Lung (tissue), 12 donors: Measurements from ENCODE around the gene C1orf105. TPM values are rescaled to one million over a fixed set of nuclear protein-coding genes. Genes with fewer than 3 reads are reported as not detected.

Experiments used
- ATAC-seq: fragments of 200-7000 bp; cut with Tn5 transposase; one replicate; pipeline ENCODE4 v1.9.1; 2020; ENCODE audit warnings: moderate number of reproducible peaks; ENCODE audit not compliant: insufficient read depth, low FRiP score
- DNase-seq, 3 donors: peaks; one replicate each; pipeline ENCODE4 v3.0.0-alpha.2; 2013 to 2017
- H3K27ac ChIP-seq, 2 donors: one replicate each; pipeline ENCODE4 v1.5.1; 2013; ENCODE audit warnings: mild to moderate bottlenecking in 2 of 2, moderate library complexity in 2 of 2, control low read depth in 1 of 2, inconsistent platforms in 1 of 2, low read depth in 1 of 2, low read length in 1 of 2
- H3K27me3 ChIP-seq, 3 donors: one replicate each; pipeline ENCODE4 v1.5.1; 2013; ENCODE audit warnings: low read length in 2 of 3; ENCODE audit not compliant: control insufficient read depth in 3 of 3, insufficient read depth in 3 of 3
- H3K36me3 ChIP-seq, 4 donors: one replicate each; pipeline ENCODE4 v1.5.1; 2013; ENCODE audit warnings: low read length in 4 of 4, mild to moderate bottlenecking in 1 of 4, moderate library complexity in 1 of 4; ENCODE audit not compliant: control insufficient read depth in 4 of 4, insufficient read depth in 4 of 4
- H3K4me1 ChIP-seq, 5 donors: one replicate each; pipeline ENCODE4 v1.5.1; 2013; ENCODE audit warnings: low read length in 5 of 5, mild to moderate bottlenecking in 2 of 5, moderate library complexity in 1 of 5; ENCODE audit not compliant: control insufficient read depth in 5 of 5, insufficient read depth in 5 of 5
- H3K4me3 ChIP-seq: one replicate; pipeline ENCODE4 v1.5.1; 2013; ENCODE audit warnings: mild to moderate bottlenecking, control low read depth, moderate library complexity
- H3K9ac ChIP-seq, 2 donors: one replicate each; pipeline ENCODE4 v1.5.1; 2013; ENCODE audit warnings: low read length in 2 of 2, control low read depth in 1 of 2; ENCODE audit not compliant: insufficient read depth in 1 of 2
- H3K9me3 ChIP-seq, 4 donors: one replicate each; pipeline ENCODE4 v1.5.1; 2013; ENCODE audit warnings: low read length in 3 of 4, mild to moderate bottlenecking in 1 of 4, moderate library complexity in 1 of 4; ENCODE audit not compliant: control insufficient read depth in 4 of 4, insufficient read depth in 3 of 4
- CTCF ChIP-seq: IDR thresholded peaks from 2 replicates; pipeline ENCODE4 v1.5.1; 2012; ENCODE audit warnings: mild to moderate bottlenecking; ENCODE audit errors: control extremely low read depth, extremely low read depth
- WGBS, 2 donors: extraction: QIAGEN DNeasy Blood & Tissue Kit; methylation state at CpG; one replicate each; pipeline ENCODE4 v1.1.7; 2013; 5-methylcytosine and 5-hydroxymethylcytosine counted together
- polyA plus RNA-seq, 2 donors: library from polyadenylated mRNA; stranded (reverse); fragments of 200-250 nt; gene quantifications; one replicate each; pipeline ENCODE4 v1.2.1, GENCODE V29; 2013
- total RNA-seq, 2 donors: library from RNA; depleted of rRNA in 1 of 2; stranded (reverse); fragments of >200 nt in 1 of 2; gene quantifications; one replicate each; pipeline ENCODE4 v1.2.1, GENCODE V29; 2014 to 2021
- donor health status: control.
- donor health status: control.
- donor health status: Bipolar disorder and iron deficiency.
- donor health status: healthy.
- donor health status: DM: yes; HTN: yes; CAD: no.

Gene C1orf105
- total and polyA plus RNA-seq, 4 donors: not detected

DNA sequence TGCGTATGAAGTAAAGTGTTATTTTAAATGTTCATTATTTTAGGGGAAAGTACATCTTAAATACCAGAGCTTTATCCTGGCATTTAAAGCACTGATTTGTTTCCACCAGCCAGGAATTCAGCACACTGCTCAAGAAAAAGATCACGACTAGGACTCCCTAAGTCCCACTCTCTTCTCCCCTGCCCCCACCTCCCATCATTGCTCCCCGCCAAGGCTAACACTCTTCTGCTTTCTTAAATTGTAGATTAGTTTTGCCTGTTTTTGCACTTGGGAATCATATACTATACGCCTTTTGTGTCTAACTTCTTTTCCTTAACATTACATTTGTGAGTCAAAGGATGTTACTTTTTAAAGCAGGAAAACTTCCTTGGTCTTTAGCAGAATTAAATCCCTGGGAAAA lies 37.5 kb upstream of the C1orf105 start:
- no peak overlapping the region for H3K9ac ChIP-seq
- H3K4me3 ChIP-seq: no peak overlapping the region
- TF ChIP-seq CTCF: no peak

DNA sequence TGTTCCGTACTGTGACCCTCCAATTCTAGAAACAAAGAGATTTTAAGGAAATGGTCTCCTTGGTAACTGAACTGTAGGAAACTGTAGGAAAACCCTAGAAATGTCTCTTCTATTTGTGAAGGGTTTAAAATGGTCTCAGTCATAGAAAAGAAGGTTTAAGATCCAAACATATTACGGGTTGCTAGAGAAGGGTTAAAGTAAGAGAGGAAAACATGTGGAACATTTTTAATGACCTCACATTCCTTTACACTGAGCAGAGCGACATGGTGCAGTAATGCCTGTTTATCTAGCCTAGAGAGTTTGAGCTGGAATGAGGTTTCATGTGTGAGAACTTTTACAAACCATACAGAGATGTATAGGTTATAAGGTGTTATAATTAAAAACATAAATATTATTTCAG lies 36.9 kb upstream of the C1orf105 start:
- Histone ChIP-seq H3K36me3 (peaks cover 0 to 2% (median 0%) of the 10 kb centered on the region in 4 donors), H3K9me3 (no peaks in the 10 kb centered on the region), H3K4me3 (no peak overlapping the region), H3K9ac (no peak overlapping the region), H3K27ac (no peak overlapping the region), H3K4me1 (peaks cover 0 to 47% (median 7%) of the 10 kb centered on the region in 5 donors), H3K27me3 (no peaks in the 10 kb centered on the region)
- TF ChIP-seq CTCF: no peak
- peak; percentile 18 to 78 (median 78) for DNase-seq
- ATAC-seq: no peak
- WGBS, 2 donors: 51 to 56% methylated on average over 3 of the region's 3 CpGs

More for the DNA sequence above, 37.5 kb upstream of the C1orf105 start:
- H3K27me3 ChIP-seq: no peaks in the 10 kb centered on the region
- peaks cover 0 to 47% (median 7%) of the 10 kb centered on the region in 5 donors for H3K4me1 ChIP-seq
- H3K9me3 ChIP-seq: no peaks in the 10 kb centered on the region
- no peak overlapping the region for H3K27ac ChIP-seq
- peak; percentile 19 to 54 (median 49) for DNase-seq
- 80 to 85% methylated on average over 4 of the region's 4 CpGs for WGBS, 2 donors
- no peaks in the 10 kb centered on the region for H3K36me3 ChIP-seq
- ATAC-seq: no peak

GRCh38 chr1:172384656-172385055 lies 35.8 kb upstream of the C1orf105 start:
- ATAC-seq (no peak), DNase-seq (no peak)
- no peak overlapping the region for H3K4me3 ChIP-seq
- TF ChIP-seq CTCF: no peak
- WGBS, 2 donors: 91 to 94% methylated on average over 1 of the region's 1 CpG
- no peak overlapping the region for H3K9ac ChIP-seq
- peaks cover 0 to 3% (median 0%) of the 10 kb centered on the region in 4 donors for H3K36me3 ChIP-seq
- H3K27ac ChIP-seq: no peak overlapping the region
- no peaks in the 10 kb centered on the region for H3K9me3 ChIP-seq
- H3K4me1 ChIP-seq: peaks cover 0 to 43% (median 7%) of the 10 kb centered on the region in 5 donors
- no peaks in the 10 kb centered on the region for H3K27me3 ChIP-seq

DNA sequence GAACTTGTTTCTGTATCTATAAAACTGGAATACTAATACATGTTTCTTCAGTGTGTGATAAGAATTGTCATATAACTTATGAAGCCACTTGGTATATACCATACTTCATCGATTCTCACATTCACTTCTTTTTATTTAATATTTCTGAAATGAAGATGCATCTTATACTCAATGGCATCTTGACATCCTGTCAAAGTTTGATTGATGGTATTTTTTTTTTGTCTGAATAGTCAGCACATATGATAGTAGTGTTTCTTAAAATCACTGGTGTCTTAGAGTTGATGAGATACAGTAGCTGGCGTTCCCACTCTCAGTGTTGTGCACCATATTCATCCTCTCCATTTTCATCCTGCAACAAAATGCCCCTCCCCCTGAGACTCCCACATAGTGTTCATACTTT lies 34.4 kb upstream of the C1orf105 start:
- no peak for ATAC-seq
- TF ChIP-seq CTCF: no peak

More for the DNA sequence above, 34.4 kb upstream of the C1orf105 start:
- Histone ChIP-seq H3K4me3 (no peak overlapping the region), H3K9ac (no peak overlapping the region), H3K9me3 (no peaks in the 10 kb centered on the region), H3K27ac (no peak overlapping the region), H3K36me3 (peaks cover 0 to 3% (median 0%) of the 10 kb centered on the region in 4 donors), H3K27me3 (no peaks in the 10 kb centered on the region), H3K4me1 (peaks cover 0 to 36% (median 7%) of the 10 kb centered on the region in 5 donors)
- 96 to 99% methylated on average over 2 of the region's 2 CpGs for WGBS, 2 donors
- no peak for DNase-seq
